PFSK-1 (cell line): ENCODE data around the gene BLOC1S1.

ENCODE experiments used
- FOXP2 ChIP-seq: optimal IDR thresholded peaks from 2 replicates; pipeline ENCODE3; 2011; ENCODE audit warnings: borderline replicate concordance, control low read depth, inconsistent platforms; ENCODE audit not compliant: insufficient read depth; ENCODE audit errors: extremely low read length, extremely low read depth
- POLR2AphosphoS5 ChIP-seq: IDR thresholded peaks from 2 replicates; pipeline ENCODE4 v1.6.1; 2012; ENCODE audit warnings: low read depth, mild to moderate bottlenecking, control low read depth, low read length, moderate library complexity
- REST ChIP-seq, 2 experiments: IDR thresholded peaks; 2 replicates each; pipeline versions ENCODE4 v1.6.1 to v1.8.0; 2011 to 2012; ENCODE audit warnings: low read depth in 2 of 2, low read length in 2 of 2, control low read depth in 1 of 2, inconsistent platforms in 1 of 2, mild to moderate bottlenecking in 1 of 2, moderate library complexity in 1 of 2; ENCODE audit not compliant: insufficient read depth in 1 of 2
- SIN3A ChIP-seq: IDR thresholded peaks from 2 replicates; pipeline ENCODE4 v1.6.1; 2012; ENCODE audit warnings: mild to moderate bottlenecking, low read length, moderate library complexity, borderline replicate concordance; ENCODE audit not compliant: insufficient read depth
- TAF1 ChIP-seq: IDR thresholded peaks from 2 replicates; pipeline ENCODE4 v1.6.1; 2012; ENCODE audit warnings: low read length, control low read depth, borderline replicate concordance; ENCODE audit not compliant: insufficient read depth

GRCh38 chr12:55765736-55766290, 50.0 kb downstream of the BLOC1S1 start:
- TF ChIP-seq TAF1, result no peak
- TF ChIP-seq REST (IDR thresholded peaks at IDR 0.05; ENCODE audit: insufficient read depth in 1 of 2, low read depth in 2 of 2, low read length in 2 of 2), result no peak
- TF ChIP-seq FOXP2, result no peak
- no peak for TF ChIP-seq POLR2AphosphoS5
- no peak for TF ChIP-seq SIN3A
